HL-60/S4 (cell line): ENCODE results near the gene NEIL3.

Experiments used
- in situ Hi-C: fragments of 300-500 bp; cut with MboI; formaldehyde crosslinking; loops from 2 replicates; pipeline ENCODE4 v1.14.3; 2022; ENCODE audit warnings: low sequenced_read_pairs

The NEIL3 gene

DNA sequence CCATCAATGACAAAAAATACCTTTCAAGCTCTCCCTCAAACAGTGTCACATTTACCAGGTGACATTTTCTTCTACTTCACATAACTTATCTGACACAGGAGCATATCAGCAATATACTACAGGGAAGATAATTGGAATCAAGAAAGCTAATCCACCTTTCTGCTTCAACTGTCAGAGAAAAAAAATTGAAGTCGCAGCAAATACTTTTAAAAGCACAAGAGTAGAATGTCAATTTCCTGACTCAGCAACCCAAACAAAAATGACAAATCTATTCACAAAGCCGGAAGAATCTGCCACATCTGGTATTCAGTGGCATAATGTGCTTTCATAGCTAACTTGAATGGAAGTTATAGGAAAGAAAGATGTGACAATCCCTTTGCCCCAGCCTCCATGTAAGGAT lies 95.8 kb downstream of the NEIL3 start:
- in situ Hi-C loops = no loop called here

DNA sequence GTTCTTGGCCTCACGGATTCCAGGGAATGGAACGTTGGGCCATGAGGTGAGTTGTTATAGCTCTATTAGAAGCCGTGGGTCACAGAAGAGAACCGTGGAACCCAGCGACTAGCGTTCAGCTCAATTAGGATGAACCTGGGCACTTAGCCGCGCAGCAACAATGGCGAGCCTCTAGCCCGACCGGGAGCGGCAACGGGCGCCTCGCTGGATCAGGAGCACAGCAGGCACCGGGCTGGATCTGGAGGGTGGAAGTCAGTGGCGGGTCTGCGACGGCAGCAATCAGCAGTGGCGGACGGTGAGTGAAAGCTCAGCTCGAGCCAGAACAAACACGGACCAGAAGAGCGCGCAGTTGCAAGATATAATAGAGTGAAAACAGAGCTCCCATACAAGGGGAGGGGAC lies 98.3 kb downstream of the NEIL3 start:
- in situ Hi-C loops = no loop called here

DNA sequence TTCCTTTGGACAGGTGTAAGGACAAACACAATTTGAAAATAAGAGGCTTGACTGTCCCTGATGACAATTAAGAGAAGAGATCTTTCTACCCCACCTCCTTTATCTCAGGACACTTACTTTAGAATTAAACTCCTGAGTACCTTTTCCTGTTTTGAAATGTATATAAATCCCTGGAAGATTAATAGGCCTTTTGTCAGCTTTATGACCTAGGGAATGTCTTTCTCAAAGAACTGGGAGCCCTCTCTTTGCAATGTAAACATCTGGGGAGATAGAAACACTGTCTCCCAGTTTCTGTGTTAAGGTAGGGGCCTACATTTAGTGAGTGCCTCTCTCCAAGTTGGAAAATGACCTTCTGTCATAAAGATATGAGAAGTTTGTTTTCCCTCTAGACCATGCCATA lies 100.9 kb downstream of the NEIL3 start:
- in situ Hi-C loops = no loop called here

DNA sequence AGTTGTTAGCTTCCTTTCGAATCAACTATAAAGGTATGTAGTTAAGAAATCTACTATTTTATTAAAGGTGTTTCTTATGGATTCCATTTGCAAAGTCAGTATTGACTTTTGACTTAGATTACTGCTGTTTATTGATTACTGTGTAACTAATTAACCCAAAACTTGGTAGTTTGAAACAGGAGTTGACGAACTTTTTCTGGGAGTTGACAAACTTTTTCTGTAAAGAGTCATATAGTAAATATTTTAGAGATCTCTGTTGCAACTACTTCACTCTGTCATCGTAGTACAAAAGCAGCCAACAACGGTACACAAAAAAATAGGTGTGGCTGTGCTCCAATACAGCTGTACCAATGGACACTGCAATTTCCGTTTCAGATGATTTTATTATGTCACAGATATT lies 102.3 kb downstream of the NEIL3 start:
- in situ Hi-C loops = no loop called here
